ENCODE measurements around the gene SIRT6.

DNA sequence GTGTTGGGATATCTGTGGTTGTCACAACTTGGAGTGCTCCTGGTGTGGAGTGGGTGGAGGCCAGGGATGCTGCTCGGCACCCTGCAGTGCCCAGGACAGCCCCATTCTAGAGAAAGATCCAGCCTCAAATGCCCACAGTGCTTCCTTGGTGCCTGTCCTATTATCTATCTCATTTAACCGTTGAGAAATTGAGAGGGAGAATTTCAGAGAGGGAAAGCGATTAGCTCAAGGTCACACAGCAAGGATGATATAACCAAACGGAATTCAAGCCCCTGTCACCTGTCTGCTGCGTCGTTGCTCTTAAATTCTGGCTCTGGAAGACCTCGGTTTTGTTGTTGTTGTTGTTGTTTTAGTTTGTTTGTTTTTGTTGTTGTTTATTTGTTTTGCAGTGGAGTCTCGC, 13.6 kb upstream of the SIRT6 start:
- TF ChIP-seq, protein P1, sequence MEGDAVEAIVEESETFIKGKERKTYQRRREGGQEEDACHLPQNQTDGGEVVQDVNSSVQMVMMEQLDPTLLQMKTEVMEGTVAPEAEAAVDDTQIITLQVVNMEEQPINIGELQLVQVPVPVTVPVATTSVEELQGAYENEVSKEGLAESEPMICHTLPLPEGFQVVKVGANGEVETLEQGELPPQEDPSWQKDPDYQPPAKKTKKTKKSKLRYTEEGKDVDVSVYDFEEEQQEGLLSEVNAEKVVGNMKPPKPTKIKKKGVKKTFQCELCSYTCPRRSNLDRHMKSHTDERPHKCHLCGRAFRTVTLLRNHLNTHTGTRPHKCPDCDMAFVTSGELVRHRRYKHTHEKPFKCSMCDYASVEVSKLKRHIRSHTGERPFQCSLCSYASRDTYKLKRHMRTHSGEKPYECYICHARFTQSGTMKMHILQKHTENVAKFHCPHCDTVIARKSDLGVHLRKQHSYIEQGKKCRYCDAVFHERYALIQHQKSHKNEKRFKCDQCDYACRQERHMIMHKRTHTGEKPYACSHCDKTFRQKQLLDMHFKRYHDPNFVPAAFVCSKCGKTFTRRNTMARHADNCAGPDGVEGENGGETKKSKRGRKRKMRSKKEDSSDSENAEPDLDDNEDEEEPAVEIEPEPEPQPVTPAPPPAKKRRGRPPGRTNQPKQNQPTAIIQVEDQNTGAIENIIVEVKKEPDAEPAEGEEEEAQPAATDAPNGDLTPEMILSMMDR (IDR thresholded peaks at IDR 0.05), result no peak
- no peak for TF ChIP-seq ZFX (IDR thresholded peaks at IDR 0.05; ENCODE audit: borderline replicate concordance)

Measured in 22Rv1 (cell line).